NCI-H748 (cell line): ENCODE data around the gene TCHHL1.
"Not testable (repeated sequence)": the region's sequence is repeated elsewhere in the genome, so short reads cannot be mapped to it uniquely, and the experiment has no call there.

Source experiments
- DNase-seq: peaks from one replicate; lab custom pipeline; 2025; ENCODE audit not compliant: unreplicated experiment; lab: John Stamatoyannopoulos, UW

The TCHHL1 gene

GRCh38 chr1:152096931-152097330, 8.1 kb upstream of the TCHHL1 start:
- no peak for DNase-seq

DNA sequence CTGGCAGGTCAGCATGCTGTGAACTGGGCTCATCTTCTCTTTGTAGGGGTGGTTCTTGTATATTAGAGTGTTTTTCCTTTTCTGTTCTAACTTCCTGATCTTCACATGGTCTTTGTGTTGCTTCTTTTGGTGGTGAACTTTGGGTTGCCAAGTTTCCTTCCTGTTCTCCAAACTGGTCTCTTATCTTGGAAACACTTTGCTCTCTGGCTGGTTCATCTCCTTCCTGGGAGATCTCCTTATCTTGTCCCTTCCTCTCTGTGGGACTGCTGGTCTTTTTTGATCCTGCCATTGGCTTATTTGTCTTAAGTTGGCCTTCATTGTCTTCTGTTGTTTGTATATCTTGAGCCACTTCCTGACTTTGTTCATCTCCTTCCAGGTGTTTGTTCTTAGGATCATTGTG, 2.1 kb downstream of the TCHHL1 start:
- DNase-seq: no peak

GRCh38 chr1:152084853-152085252, 4.0 kb downstream of the TCHHL1 start:
- DNase-seq: no peak

DNA sequence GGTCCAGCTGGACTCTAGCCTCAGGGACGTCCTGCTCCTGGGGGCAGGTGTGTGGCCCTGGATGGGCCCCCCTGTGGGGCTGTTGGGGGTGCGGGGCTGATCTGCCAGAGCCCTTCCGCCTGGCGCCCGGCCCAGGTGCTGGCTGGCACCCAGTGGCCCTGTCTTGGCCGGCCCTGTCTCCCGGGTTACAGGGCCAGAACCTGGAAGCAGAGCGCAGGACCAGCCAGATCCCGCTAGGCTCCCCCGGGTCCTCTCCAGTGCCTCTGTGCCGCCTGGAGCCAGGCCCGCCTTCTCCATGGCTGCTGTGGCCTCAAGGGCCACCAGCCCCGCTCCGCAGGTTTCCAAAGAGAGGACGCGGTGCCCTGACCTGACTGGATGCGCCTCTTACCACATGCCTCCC, 7.8 kb downstream of the TCHHL1 start:
- DNase-seq: not testable (repeated sequence)

- not testable (repeated sequence) for DNase-seq
These were observed 8.4 kb downstream of the TCHHL1 start for GRCh38 chr1:152080494-152080893.

DNA sequence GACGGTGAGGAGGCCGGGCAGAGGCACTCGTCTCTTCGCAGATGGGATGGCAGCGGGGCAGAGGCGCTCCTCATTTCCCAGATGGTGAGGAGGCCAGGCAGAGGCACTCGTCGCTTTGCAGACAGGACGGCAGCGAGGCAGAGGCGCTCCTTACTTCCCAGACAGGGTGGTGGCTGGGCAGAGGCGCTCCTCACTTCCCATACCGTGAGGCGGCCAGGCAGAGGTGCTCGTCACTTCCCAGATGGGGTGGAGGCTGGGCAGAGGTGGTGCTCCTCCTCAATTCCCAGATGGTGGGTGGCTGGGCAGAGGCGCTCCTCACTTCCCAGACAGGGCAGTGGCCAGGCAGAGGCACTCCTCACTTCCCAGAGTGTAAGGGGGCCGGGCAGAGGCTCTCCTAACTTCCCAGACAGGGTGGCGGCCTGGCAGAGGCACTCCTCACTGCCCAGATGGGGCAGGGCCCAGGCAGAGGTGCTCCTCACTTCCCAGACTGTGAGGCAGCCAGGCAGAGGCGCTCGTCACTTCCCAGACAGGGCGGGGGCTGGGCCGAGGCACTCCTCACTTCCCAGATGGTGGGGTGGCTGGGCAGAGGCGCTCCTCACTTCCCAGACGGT, 9.9 kb downstream of the TCHHL1 start:
- no peak for DNase-seq

GRCh38 chr1:152072311-152072710, 16.6 kb downstream of the TCHHL1 start:
- no peak for DNase-seq

- DNase-seq: no peak
These were observed 17.7 kb downstream of the TCHHL1 start for GRCh38 chr1:152071123-152071522.

DNA sequence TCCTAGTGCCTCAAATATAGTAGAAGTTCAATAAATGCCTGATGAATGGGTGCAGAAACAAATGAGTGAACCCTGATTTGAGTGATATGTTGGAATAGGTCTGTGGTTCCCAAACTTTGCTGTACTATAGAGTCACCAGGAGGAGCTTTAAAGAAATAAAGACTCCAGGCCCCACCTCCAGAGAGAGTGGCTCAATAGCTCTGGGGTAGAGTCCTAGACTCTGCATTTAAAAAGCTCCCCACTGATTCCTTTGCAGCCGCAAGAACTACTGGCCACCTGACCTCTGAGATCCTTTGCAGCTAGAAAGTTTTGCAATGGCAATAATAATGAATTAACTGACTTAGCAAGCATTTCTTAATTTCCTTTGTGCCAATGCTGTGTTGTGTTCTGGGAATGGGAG, 20.9 kb downstream of the TCHHL1 start:
- DNase-seq: no peak

GRCh38 chr1:152067150-152067549, 21.7 kb downstream of the TCHHL1 start:
- DNase-seq: no peak

GRCh38 chr1:152061952-152062351, 26.9 kb downstream of the TCHHL1 start:
- DNase-seq: no peak

- DNase-seq: peak; percentile 47
These were observed 35.5 kb downstream of the TCHHL1 start for GRCh38 chr1:152053375-152053774.

DNA sequence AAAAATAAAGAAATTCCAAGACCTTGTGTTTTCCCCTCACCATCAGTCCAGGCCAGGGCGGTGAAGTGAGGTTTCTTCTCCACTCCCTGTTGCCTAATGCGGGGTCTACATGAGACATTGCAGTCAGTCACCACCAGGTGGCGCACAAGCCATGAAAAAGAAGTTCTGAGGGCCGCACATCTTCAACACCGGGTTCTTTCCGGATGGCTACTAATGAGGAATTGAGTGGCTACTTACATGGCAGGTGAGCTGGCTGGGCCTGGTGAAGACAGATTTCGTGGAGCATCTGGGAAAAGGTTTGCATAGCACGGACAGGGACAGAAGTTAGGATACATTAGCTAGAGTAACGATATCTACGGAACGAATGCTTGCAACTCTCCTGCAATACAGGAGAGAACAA, 36.3 kb downstream of the TCHHL1 start:
- peak; percentile 82 for DNase-seq

GRCh38 chr1:152050886-152051675, 37.8 kb downstream of the TCHHL1 start:
- no peak for DNase-seq

DNA sequence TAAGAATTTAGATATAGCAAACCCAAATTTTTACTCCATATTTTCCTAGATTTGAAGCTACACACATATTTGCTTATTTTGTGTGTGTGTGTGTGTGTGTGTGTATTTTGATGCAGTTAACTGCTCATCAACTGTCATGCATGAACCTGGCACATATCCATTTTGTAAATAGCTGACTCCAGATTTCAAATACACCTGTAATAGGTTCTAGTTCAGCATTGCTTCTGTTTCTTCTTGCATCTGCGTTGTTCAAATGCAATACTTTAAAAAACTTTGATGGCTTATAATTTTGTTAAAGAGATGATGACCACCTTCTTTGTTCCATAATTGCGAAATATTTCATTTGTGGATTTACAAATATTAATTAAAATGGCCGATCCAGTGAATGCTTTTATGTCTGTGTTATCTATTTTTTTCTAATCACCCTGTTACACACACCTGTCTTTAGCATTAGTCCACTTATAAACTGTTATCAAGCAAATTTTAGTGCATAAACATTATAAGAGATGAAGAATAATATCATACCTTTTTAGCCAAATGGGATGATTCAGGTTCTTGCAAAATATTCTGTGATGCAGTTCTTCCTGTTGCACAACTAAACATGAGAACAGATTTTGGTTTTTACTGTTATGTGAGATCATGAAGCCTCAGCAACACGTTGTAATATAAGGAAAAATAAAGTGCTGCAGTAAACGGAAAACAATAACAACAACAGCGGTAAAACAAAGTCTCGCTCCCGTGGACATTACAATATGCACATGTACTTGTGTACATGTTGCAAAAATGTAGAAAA, 39.4 kb downstream of the TCHHL1 start:
- no peak for DNase-seq

DNA sequence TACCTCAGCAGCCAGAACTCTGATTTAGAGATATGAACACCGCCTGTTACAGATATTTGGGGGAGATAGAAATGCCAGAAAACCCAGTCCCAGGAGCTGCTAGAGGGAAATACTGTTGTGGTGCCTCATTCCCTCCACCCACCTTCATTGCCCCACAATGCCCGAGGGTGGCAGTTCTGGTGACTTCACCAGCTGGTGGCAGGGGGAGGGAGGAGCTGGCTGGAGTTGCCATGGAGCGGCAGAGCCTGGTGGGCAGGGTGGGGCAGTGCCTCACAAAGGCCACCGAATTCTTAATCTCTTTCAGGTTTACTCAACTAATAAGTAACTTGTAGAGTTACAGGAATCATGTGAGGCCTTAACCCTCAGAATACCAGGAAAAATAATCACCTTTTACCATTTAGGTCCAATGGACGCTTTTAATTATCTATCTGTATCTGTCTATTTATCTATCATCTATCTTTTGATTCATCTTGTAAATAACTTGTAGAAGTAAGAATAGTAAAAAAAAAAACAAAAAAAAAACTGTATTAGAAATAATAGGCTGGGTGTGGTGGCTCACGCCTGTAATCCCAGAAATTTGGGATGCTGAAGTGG, 40.4 kb downstream of the TCHHL1 start:
- DNase-seq: peak; percentile 76

GRCh38 chr1:152047730-152048415, 41.0 kb downstream of the TCHHL1 start:
- peak; percentile 84 for DNase-seq

- no peak for DNase-seq
These were observed 41.5 kb downstream of the TCHHL1 start for GRCh38 chr1:152047413-152047729.

- no peak for DNase-seq
These were observed 44.5 kb downstream of the TCHHL1 start for GRCh38 chr1:152044386-152044785.

GRCh38 chr1:152043870-152044269, 45.0 kb downstream of the TCHHL1 start:
- DNase-seq: peak; percentile 21

- DNase-seq: no peak
These were observed 46.8 kb downstream of the TCHHL1 start for GRCh38 chr1:152042030-152042429.
